Osteoblast (primary cell): ENCODE data around the gene CEP112. TPM values are rescaled to one million over a fixed set of nuclear protein-coding genes. Genes with fewer than 3 reads are reported as not detected.

Experiments used
- DNase-seq: peaks from one replicate; pipeline ENCODE4 v3.0.0; 2011; ENCODE audit warnings: low spot score, mixed read lengths; ENCODE audit not compliant: insufficient read length; ENCODE audit errors: missing footprints
- H2AFZ ChIP-seq: 2 replicates; pipeline ENCODE4 v1.6.0; 2011; ENCODE audit warnings: mild to moderate bottlenecking, low read length
- H3K27ac ChIP-seq: 2 replicates; pipeline ENCODE4 v1.5.1; 2011; ENCODE audit warnings: mild to moderate bottlenecking, low read depth, low read length, moderate library complexity
- H3K27me3 ChIP-seq: 2 replicates; pipeline ENCODE4 v1.6.0; 2012; ENCODE audit warnings: mild to moderate bottlenecking, control low read depth, inconsistent platforms, low read length, moderate library complexity; ENCODE audit not compliant: insufficient read depth
- H3K36me3 ChIP-seq: 2 replicates; pipeline ENCODE4 v1.5.1; 2011; ENCODE audit warnings: mild to moderate bottlenecking, low read length, control low read depth, moderate library complexity; ENCODE audit not compliant: insufficient read depth
- H3K4me1 ChIP-seq: 2 replicates; pipeline ENCODE4 v1.5.1; 2011; ENCODE audit warnings: mild to moderate bottlenecking, low read length, control low read depth, moderate library complexity; ENCODE audit not compliant: insufficient read depth
- H3K4me2 ChIP-seq: 2 replicates; pipeline ENCODE4 v1.6.0; 2011; ENCODE audit warnings: mild to moderate bottlenecking, low read length; ENCODE audit not compliant: insufficient read depth
- H3K4me3 ChIP-seq: fragments of 200-600 bp; sonication (generic); 3 replicates; pipeline ENCODE4 v1.5.1; 2012; ENCODE audit warnings: mild to moderate bottlenecking, low read length, inconsistent platforms; ENCODE audit not compliant: insufficient read depth
- H3K79me2 ChIP-seq: 2 replicates; pipeline ENCODE4 v1.6.0; 2012; ENCODE audit warnings: mild to moderate bottlenecking, low read length, control low read depth, inconsistent platforms; ENCODE audit not compliant: insufficient read depth
- H3K9me3 ChIP-seq: 2 replicates; pipeline ENCODE4 v1.5.1; 2011; ENCODE audit warnings: low read depth, low read length, control low read depth
- H4K20me1 ChIP-seq: 2 replicates; pipeline ENCODE4 v1.6.0; 2012; ENCODE audit warnings: mild to moderate bottlenecking, low read length, control low read depth; ENCODE audit not compliant: insufficient read depth
- total RNA-seq: library from RNA; depleted of rRNA; stranded (reverse); fragments of >200 nt; gene quantifications from 2 replicates; pipeline ENCODE4 v1.2.3, GENCODE V29; 2012
- TF ChIP-seq, protein P1 (sequence below): IDR thresholded peaks from 2 replicates; pipeline ENCODE4 v1.5.1; 2011; ENCODE audit warnings: mild to moderate bottlenecking, low read depth, low read length, moderate library complexity; ENCODE audit errors: extremely low read depth

Gene CEP112
- total RNA-seq, 1 donor, result 8.3 TPM

DNA sequence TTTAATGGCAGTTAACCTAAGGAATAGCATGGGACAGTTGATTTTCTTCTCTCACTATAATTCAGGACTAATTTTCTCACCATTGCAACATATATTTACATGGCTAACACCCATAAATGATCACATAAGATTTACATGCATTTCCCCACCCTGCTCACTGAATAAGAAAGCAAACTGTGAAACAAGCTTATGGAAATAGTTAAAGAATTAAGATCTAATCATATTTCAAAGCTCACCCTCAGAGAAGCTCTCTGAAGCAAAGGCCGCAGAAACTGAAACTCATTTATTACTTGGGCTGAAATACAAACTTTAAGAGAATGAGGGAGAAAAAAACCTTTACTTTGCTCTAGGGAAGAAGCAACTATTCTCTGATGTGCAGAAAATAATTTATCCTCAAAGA, 411.8 kb downstream of the CEP112 start:
- DNase-seq, result no peak
- H2AFZ ChIP-seq, result no peak overlapping the region
- no peaks in the 10 kb centered on the region for H4K20me1 ChIP-seq
- no peaks in the 10 kb centered on the region for H3K27me3 ChIP-seq
- TF ChIP-seq, protein P1, sequence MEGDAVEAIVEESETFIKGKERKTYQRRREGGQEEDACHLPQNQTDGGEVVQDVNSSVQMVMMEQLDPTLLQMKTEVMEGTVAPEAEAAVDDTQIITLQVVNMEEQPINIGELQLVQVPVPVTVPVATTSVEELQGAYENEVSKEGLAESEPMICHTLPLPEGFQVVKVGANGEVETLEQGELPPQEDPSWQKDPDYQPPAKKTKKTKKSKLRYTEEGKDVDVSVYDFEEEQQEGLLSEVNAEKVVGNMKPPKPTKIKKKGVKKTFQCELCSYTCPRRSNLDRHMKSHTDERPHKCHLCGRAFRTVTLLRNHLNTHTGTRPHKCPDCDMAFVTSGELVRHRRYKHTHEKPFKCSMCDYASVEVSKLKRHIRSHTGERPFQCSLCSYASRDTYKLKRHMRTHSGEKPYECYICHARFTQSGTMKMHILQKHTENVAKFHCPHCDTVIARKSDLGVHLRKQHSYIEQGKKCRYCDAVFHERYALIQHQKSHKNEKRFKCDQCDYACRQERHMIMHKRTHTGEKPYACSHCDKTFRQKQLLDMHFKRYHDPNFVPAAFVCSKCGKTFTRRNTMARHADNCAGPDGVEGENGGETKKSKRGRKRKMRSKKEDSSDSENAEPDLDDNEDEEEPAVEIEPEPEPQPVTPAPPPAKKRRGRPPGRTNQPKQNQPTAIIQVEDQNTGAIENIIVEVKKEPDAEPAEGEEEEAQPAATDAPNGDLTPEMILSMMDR, result no peak
- H3K27ac ChIP-seq, result no peak overlapping the region
- no peaks in the 10 kb centered on the region for H3K9me3 ChIP-seq
- no peak overlapping the region for H3K4me2 ChIP-seq
- H3K36me3 ChIP-seq, result no peaks in the 10 kb centered on the region
- H3K4me1 ChIP-seq, result peaks cover 14% of the 10 kb centered on the region
- H3K4me3 ChIP-seq, result no peak overlapping the region
- H3K79me2 ChIP-seq, result no peaks in the 10 kb centered on the region

DNA sequence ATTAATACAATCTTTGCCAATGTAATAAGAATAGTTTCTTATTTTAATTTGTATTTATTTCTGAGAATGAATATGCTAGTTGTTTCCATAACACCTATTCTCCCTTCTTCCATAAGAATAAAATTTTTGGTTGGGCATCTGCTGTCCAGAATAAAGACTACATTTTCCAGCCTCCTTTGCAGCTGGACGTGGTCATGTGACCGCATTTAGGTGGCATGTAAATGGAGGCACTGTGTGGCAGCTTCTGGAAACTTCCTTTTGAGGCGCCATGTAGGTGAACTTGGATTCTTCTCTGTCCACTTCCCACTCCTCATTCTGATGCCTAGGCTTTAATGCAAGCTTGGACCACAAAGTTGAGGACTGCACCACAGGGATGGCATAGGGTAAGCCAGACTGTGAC, 415.0 kb downstream of the CEP112 start:
- H3K79me2 ChIP-seq, result no peaks in the 10 kb centered on the region
- H3K27ac ChIP-seq, result no peak overlapping the region
- TF ChIP-seq, protein P1, result no peak
- H3K4me2 ChIP-seq, result no peak overlapping the region
- DNase-seq, result peak; percentile 26
- no peaks in the 10 kb centered on the region for H3K27me3 ChIP-seq
- H4K20me1 ChIP-seq, result no peaks in the 10 kb centered on the region
- H3K9me3 ChIP-seq, result no peaks in the 10 kb centered on the region
- no peak overlapping the region for H3K4me3 ChIP-seq
- H2AFZ ChIP-seq, result no peak overlapping the region
- no peaks in the 10 kb centered on the region for H3K36me3 ChIP-seq
- H3K4me1 ChIP-seq, result no peaks in the 10 kb centered on the region

DNA sequence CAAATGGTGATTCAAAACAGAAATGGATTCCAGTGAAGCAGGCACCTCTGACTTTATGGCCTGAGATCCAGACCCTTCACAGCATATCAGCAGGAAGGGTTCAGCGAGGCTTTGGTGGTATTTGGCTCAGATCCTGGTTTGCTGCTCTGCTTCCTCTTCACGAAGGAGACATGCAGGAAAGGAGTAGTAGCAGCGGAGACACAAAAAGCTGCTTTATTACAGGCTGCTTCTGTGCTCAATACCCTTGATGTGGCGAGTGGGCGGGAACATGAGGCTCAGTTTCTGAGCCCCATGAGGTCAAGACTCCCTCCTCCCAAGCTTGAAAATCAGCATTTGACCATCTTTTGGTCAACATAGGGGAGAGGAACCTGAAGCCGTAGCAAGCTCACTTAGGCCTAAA, 417.1 kb downstream of the CEP112 start:
- peak; percentile 1 for DNase-seq
- Histone ChIP-seq H3K79me2 (no peaks in the 10 kb centered on the region), H3K27ac (no peak overlapping the region), H3K36me3 (no peaks in the 10 kb centered on the region), H4K20me1 (no peaks in the 10 kb centered on the region), H3K27me3 (no peaks in the 10 kb centered on the region), H3K9me3 (no peaks in the 10 kb centered on the region), H3K4me1 (no peaks in the 10 kb centered on the region), H3K4me2 (no peak overlapping the region), H3K4me3 (no peak overlapping the region), H2AFZ (peak overlapping the region; percentile 54)
- TF ChIP-seq, protein P1, result no peak

DNA sequence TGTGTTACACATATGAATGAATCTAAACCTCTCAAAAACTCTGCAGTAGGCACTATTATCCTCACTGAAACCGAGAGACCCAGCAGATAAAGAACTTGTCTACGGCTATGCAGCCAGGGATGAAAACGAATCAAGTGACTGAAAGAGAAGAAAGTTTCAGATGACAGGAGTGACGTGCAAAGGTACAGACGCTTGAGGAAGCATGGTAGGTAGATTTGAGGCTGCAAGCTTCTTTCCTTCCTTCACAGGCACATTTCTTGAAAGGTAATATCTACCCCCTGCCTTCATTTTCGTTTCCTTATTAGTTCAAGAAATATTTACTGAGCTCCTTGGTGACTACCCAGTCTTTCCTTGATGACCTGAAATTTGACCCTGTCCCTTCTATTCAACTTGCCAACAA, 418.9 kb downstream of the CEP112 start:
- no peaks in the 10 kb centered on the region for H3K4me1 ChIP-seq
- no peak overlapping the region for H3K4me3 ChIP-seq
- no peaks in the 10 kb centered on the region for H3K9me3 ChIP-seq
- H3K4me2 ChIP-seq, result no peak overlapping the region
- H3K27ac ChIP-seq, result no peak overlapping the region
- no peaks in the 10 kb centered on the region for H3K79me2 ChIP-seq
- H4K20me1 ChIP-seq, result no peaks in the 10 kb centered on the region
- TF ChIP-seq, protein P1, result no peak
- H2AFZ ChIP-seq, result no peak overlapping the region
- no peaks in the 10 kb centered on the region for H3K27me3 ChIP-seq
- DNase-seq, result no peak
- no peaks in the 10 kb centered on the region for H3K36me3 ChIP-seq
